HepG2 (cell line): ENCODE measurements around the gene UBB. TPM values are rescaled to one million over a fixed set of nuclear protein-coding genes. Genes with fewer than 3 reads are reported as not detected.

Source experiments
- ATF3 ChIP-seq: sonication (generic); formaldehyde crosslinking; IDR thresholded peaks from 2 replicates; pipeline ENCODE4 v1.4.0; 2020; ENCODE audit warnings: missing genetic modification reagents
- BHLHE40 ChIP-seq: IDR thresholded peaks from 2 replicates; pipeline ENCODE4 v1.6.1; 2011; ENCODE audit warnings: low read length, improper control_type of control experiment
- CHD2 ChIP-seq: IDR thresholded peaks from 2 replicates; pipeline ENCODE4 v1.6.1; 2011; ENCODE audit warnings: low read depth, low read length, improper control_type of control experiment
- CREBL2 ChIP-seq: sonication (generic); formaldehyde crosslinking; IDR thresholded peaks from 2 replicates; pipeline ENCODE4 v1.8.1; 2023; ENCODE audit warnings: missing genetic modification reagents, mild to moderate bottlenecking, borderline replicate concordance
- RXRB ChIP-seq: IDR thresholded peaks from 2 replicates; pipeline ENCODE4 v1.6.1; 2016; ENCODE audit warnings: borderline replicate concordance, missing genetic modification reagents, missing compliant biosample characterization
- SUZ12 ChIP-seq: fragments of 150-350 bp; IDR thresholded peaks from 2 replicates; pipeline ENCODE4 v1.6.1; 2014; ENCODE audit warnings: low read depth, low read length
- TFDP2 ChIP-seq: sonication (generic); formaldehyde crosslinking; IDR thresholded peaks from 2 replicates; pipeline ENCODE4 v1.4.0; 2020; ENCODE audit warnings: missing genetic modification reagents
- TMF1 ChIP-seq: sonication (generic); formaldehyde crosslinking; IDR thresholded peaks from 2 replicates; pipeline ENCODE4 v1.8.1; 2022; ENCODE audit warnings: low read depth, missing genetic modification reagents
- ZNF34 ChIP-seq: sonication (generic); formaldehyde crosslinking; IDR thresholded peaks from 2 replicates; pipeline ENCODE4 v1.4.0; 2020; ENCODE audit warnings: mild to moderate bottlenecking, missing genetic modification reagents, borderline replicate concordance
- polyA plus RNA-seq, 8 experiments: library from polyadenylated mRNA; depleted of rRNA in 3 of 8; stranded (reverse) in 7 of 8; unstranded in 1 of 8; fragments of >200 nt; fragmentation: Illumina TruSeq in 4 of 8; extraction: Trizol in 4 of 8; gene quantifications; 2 replicates each; pipeline versions ENCODE4 v1.2.1 to v1.2.3, GENCODE V29; 2011 to 2016; ENCODE audit warnings: low read depth in 4 of 8, missing spikeins in 1 of 8, mixed read lengths in 1 of 8; ENCODE audit not compliant: insufficient read depth in 1 of 8
- total RNA-seq, 5 experiments: library from RNA; depleted of rRNA; stranded (reverse); fragments of >200 nt; fragmentation: Illumina TruSeq; extraction: Trizol; gene quantifications; 2 replicates each; pipeline ENCODE4 v1.2.3, GENCODE V29; 2016; ENCODE audit warnings: low read depth in 1 of 5
- TF ChIP-seq, protein P1 (sequence below): sonication (generic); formaldehyde crosslinking; IDR thresholded peaks from 2 replicates; pipeline ENCODE4 v1.4.0; 2020; ENCODE audit warnings: missing genetic modification reagents
- TF ChIP-seq, protein P2 (sequence below): sonication (generic); formaldehyde crosslinking; IDR thresholded peaks from 2 replicates; pipeline ENCODE4 v1.4.0; 2020; ENCODE audit warnings: mild to moderate bottlenecking, missing genetic modification reagents

Gene UBB
- total and polyA plus RNA-seq, 2 of the 13 experiments (the other 11 are each of a cell fraction or from before 2014, with no cell fraction given), result 1,130 to 2,066 TPM

- TF ChIP-seq, protein P1, sequence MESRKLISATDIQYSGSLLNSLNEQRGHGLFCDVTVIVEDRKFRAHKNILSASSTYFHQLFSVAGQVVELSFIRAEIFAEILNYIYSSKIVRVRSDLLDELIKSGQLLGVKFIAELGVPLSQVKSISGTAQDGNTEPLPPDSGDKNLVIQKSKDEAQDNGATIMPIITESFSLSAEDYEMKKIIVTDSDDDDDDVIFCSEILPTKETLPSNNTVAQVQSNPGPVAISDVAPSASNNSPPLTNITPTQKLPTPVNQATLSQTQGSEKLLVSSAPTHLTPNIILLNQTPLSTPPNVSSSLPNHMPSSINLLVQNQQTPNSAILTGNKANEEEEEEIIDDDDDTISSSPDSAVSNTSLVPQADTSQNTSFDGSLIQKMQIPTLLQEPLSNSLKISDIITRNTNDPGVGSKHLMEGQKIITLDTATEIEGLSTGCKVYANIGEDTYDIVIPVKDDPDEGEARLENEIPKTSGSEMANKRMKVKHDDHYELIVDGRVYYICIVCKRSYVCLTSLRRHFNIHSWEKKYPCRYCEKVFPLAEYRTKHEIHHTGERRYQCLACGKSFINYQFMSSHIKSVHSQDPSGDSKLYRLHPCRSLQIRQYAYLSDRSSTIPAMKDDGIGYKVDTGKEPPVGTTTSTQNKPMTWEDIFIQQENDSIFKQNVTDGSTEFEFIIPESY (CRISPR knock-in tag), result no peak
- TF ChIP-seq CREBL2 (CRISPR knock-in tag), result no peak
- TF ChIP-seq TFDP2 (CRISPR knock-in tag), result peak; percentile 71
- TF ChIP-seq ATF3, result 0 out of 2 replicates have a peak, but pooled peaks have one; percentile 42
- TF ChIP-seq, protein P2, sequence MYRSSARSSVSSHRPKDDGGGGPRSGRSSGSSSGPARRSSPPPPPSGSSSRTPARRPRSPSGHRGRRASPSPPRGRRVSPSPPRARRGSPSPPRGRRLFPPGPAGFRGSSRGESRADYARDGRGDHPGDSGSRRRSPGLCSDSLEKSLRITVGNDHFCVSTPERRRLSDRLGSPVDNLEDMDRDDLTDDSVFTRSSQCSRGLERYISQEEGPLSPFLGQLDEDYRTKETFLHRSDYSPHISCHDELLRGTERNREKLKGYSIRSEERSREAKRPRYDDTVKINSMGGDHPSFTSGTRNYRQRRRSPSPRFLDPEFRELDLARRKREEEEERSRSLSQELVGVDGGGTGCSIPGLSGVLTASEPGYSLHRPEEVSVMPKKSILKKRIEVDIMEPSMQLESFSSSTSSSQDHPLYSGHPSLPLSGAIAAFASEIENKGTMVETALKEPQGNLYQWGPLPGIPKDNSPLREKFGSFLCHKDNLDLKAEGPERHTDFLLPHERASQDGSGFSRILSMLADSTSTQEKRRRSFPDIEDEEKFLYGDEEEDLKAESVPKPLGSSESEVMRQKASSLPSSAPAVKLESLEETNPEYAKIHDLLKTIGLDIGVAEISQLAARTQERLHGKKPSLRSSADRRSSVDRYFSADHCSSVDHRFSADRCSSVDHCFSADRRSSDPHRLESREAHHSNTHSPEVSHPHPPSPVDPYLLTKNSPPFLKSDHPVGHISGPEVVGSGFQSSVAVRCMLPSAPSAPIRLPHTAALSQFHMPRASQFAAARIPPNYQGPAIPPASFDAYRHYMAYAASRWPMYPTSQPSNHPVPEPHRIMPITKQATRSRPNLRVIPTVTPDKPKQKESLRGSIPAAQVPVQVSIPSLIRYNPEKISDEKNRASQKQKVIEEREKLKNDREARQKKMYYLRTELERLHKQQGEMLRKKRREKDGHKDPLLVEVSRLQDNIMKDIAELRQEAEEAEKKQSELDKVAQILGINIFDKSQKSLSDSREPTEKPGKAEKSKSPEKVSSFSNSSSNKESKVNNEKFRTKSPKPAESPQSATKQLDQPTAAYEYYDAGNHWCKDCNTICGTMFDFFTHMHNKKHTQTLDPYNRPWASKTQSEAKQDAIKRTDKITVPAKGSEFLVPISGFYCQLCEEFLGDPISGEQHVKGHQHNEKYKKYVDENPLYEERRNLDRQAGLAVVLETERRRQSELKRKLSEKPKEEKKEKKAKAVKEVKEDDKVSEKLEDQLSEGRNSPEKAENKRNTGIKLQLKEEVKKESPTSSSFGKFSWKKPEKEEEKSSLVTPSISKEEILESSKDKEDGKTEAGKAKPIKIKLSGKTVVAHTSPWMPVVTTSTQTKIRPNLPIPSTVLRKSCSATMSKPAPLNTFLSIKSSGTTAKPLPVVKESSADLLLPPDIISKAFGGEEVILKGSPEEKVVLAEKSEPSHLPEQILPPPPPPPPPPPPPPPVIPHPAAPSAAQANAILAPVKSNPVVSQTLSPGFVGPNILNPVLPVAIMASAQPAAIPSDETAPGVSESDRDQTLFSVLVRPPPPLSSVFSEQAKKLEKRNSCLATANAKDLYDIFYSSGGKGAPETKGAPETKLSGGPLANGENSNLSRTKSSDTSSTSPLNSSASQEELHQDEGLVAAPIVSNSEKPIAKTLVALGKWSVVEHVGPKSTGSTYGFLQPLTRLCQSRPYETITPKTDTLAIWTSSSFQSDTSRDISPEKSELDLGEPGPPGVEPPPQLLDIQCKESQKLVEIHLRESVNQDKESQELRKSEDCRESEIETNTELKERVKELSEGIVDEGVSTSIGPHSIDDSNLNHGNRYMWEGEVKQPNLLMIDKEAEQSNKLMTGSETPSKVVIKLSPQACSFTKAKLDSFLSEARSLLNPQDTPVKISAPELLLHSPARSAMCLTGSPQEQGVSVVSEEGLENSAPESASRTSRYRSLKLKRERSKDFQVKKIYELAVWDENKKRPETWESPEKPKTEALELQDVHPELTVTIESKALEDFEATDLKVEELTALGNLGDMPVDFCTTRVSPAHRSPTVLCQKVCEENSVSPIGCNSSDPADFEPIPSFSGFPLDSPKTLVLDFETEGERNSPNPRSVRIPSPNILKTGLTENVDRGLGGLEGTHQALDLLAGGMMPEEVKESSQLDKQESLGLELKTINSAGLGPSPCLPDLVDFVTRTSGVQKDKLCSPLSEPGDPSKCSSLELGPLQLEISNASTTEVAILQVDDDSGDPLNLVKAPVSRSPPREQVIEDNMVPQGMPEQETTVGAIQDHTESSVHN (CRISPR knock-in tag), result peak; percentile 23; the same call in 1 of the 2 replicates
- 0 out of 2 replicates have a peak, but pooled peaks have one; percentile 4 for TF ChIP-seq BHLHE40
- TF ChIP-seq SUZ12, result no peak
- TF ChIP-seq RXRB (CRISPR knock-in tag), result peak; percentile 66
- 0 out of 2 replicates have a peak, but pooled peaks have one; percentile 37 for TF ChIP-seq ZNF34 (CRISPR knock-in tag)
- peak; percentile 71; the same call in 1 of the 2 replicates for TF ChIP-seq TMF1 (CRISPR knock-in tag)
- peak; percentile 89 for TF ChIP-seq CHD2
Observed at GRCh38 chr17:16380640-16381495, at the start of gene UBB (continued).
